CD4-positive, alpha-beta T cell treated with Interferon alpha-2 for 1 hour (primary cell): ENCODE measurements around the gene FNDC3B.
A peak's percentile ranks its signal among the peaks of the same experiment; 100 is the strongest.
"Not testable (repeated sequence)": the region's sequence is repeated elsewhere in the genome, so short reads cannot be mapped to it uniquely, and the experiment has no call there.

Experiments used
- DNase-seq, 2 donors: peaks; one replicate each; pipeline ENCODE4 v3.0.0-alpha.2; 2020 to 2022

FNDC3B gene

GRCh38 chr3:172033396-172033795, 6.0 kb upstream of the FNDC3B start:
- DNase-seq, result no peak

- peak in 1 of 2 donors; percentile 66 for DNase-seq
Observed at GRCh38 chr3:172034786-172035685, 4.3 kb upstream of the FNDC3B start.

- DNase-seq, result no peak
Observed at GRCh38 chr3:172036541-172037215, 2.7 kb upstream of the FNDC3B start.

GRCh38 chr3:172038798-172039435, 461 bp upstream of the FNDC3B start:
- no peak for DNase-seq

- peak; percentile 41 to 51 for DNase-seq
Observed at GRCh38 chr3:172040078-172040980, 951 bp downstream of the FNDC3B start.

GRCh38 chr3:172040981-172041963, 1.9 kb downstream of the FNDC3B start:
- no peak for DNase-seq

- no peak for DNase-seq
Observed at GRCh38 chr3:172042136-172042662, 2.8 kb downstream of the FNDC3B start.

- not testable (repeated sequence) for DNase-seq
Observed at GRCh38 chr3:172042663-172043179, 3.3 kb downstream of the FNDC3B start.

- no peak for DNase-seq
Observed at GRCh38 chr3:172043233-172043632, 3.9 kb downstream of the FNDC3B start.

- DNase-seq, result no peak
Observed at GRCh38 chr3:172043766-172044165, 4.4 kb downstream of the FNDC3B start.

GRCh38 chr3:172044833-172045585, 5.6 kb downstream of the FNDC3B start:
- DNase-seq, result no peak

GRCh38 chr3:172046268-172046915, 7.0 kb downstream of the FNDC3B start:
- no peak for DNase-seq

GRCh38 chr3:172047567-172048115, 8.3 kb downstream of the FNDC3B start:
- no peak for DNase-seq

- DNase-seq, result no peak
Observed at GRCh38 chr3:172048599-172048998, 9.2 kb downstream of the FNDC3B start.

GRCh38 chr3:172051310-172051956, 12.1 kb downstream of the FNDC3B start:
- no peak for DNase-seq

- no peak for DNase-seq
Observed at GRCh38 chr3:172051957-172052354, 12.6 kb downstream of the FNDC3B start.

- no peak for DNase-seq
Observed at GRCh38 chr3:172052405-172052804, 13.0 kb downstream of the FNDC3B start.

GRCh38 chr3:172054115-172054764, 14.9 kb downstream of the FNDC3B start:
- no peak for DNase-seq
